GM08714 (cell line): ENCODE data around the gene MEI4.
"Not testable (repeated sequence)": the region's sequence is repeated elsewhere in the genome, so short reads cannot be mapped to it uniquely, and the experiment has no call there.

Experiments
- H3K4me3 ChIP-seq: fragments of 200-500 bp; sonication (Bioruptor generic); 2 replicates; pipeline ENCODE4 v1.5.1; 2014; ENCODE audit warnings: mild to moderate bottlenecking, low read length, inconsistent platforms
- ZNF274 ChIP-seq: IDR thresholded peaks from 2 replicates; pipeline ENCODE4 v1.6.1; 2012; ENCODE audit warnings: mild to moderate bottlenecking, low read depth, low read length

Gene MEI4

DNA sequence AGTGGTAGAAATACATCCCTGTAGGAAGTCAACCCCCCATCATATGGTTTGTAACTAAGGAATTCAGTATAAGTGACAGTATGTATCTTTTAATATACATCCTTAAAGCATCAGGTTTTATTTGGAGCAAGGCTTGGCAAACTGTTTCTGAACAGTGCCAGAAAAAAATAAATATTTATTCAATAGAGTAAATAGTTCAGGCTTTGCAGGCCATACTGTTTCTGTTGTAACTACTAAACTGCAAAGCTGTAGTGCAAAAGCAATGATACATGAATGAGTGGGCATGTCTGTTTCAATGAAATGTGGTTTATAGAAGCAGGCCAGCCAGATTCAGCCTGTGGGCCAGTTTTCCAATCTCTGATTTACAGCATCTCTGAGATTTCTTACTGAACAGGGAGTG is 977 bp downstream of the MEI4 start:
- H3K4me3 ChIP-seq = no peak overlapping the region
- no peak for TF ChIP-seq ZNF274

DNA sequence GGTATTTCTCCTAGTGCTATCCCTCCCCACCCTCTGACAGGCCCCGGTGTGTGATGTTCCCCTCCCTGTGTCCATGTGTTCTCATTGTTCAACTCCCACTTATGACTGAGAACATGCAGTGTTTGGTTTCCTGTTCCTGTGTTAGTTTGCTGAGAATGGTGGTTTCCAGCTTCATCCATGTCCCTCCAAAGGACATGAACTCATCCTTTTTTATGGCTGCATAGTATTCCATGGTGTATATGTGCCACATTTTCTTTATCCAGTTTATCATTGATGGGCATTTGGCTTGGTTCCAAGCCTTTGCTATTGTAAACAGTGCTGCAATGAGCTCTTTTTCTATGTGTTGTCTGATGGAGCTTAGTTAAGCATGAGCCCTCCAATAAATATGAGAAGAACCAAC is 2.2 kb downstream of the MEI4 start:
- H3K4me3 ChIP-seq = not testable (repeated sequence)

- no peak for TF ChIP-seq ZNF274
- no peak overlapping the region for H3K4me3 ChIP-seq
Measured at GRCh38 chr6:77656999-77657764, 4.3 kb downstream of the MEI4 start.

GRCh38 chr6:77666340-77666739 is 13.5 kb downstream of the MEI4 start:
- no peak overlapping the region for H3K4me3 ChIP-seq
- TF ChIP-seq ZNF274 = no peak

- no peak overlapping the region for H3K4me3 ChIP-seq
- no peak for TF ChIP-seq ZNF274
Measured at GRCh38 chr6:77666846-77667245, 14.0 kb downstream of the MEI4 start.

DNA sequence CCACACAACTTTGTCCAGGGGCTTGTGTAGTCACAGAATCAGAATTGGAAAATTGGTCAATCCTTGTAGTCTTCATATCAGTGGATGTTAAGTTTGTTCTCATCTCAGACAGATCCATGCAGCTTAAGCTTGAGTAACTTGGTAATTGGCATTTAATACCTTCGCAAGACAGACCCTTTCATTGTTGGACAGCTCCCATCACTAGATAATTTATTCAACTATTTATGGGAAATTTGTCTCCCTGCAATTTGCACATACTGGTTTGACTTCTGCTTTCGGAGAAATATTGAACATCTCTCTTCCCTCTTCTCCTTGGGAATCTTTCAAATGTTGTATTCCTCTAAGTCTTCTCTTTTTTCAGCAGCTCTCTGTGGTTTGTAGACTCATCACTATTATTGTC is 17.1 kb downstream of the MEI4 start:
- no peak for TF ChIP-seq ZNF274
- no peak overlapping the region for H3K4me3 ChIP-seq

GRCh38 chr6:77674211-77674610 is 21.4 kb downstream of the MEI4 start:
- no peak overlapping the region for H3K4me3 ChIP-seq
- TF ChIP-seq ZNF274 = no peak

- TF ChIP-seq ZNF274 = no peak
- H3K4me3 ChIP-seq = no peak overlapping the region
Measured at GRCh38 chr6:77678048-77678447, 25.2 kb downstream of the MEI4 start.

GRCh38 chr6:77683515-77683914 is 30.7 kb downstream of the MEI4 start:
- H3K4me3 ChIP-seq = no peak overlapping the region
- TF ChIP-seq ZNF274 = no peak

- H3K4me3 ChIP-seq = no peak overlapping the region
- no peak for TF ChIP-seq ZNF274
Measured at GRCh38 chr6:77686931-77687330, 34.1 kb downstream of the MEI4 start.

DNA sequence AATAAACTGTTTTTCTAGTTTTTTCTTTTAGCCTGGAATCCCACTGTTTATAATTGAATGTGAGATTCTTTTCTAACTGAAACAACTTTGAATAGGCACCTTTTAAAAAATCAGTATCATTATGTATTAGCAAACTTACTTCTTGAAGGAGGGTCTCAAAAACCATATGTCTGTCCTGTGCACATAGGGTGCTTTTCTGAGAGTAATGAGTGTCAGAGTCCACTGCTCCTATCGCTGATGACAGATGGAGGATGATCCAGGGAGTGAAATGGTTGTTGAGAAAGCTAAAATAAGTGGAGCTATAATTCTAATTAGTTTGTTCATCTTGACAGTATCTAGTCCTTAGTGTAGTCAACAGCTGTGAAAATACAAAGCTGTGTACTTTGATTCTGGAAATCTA is 35.8 kb downstream of the MEI4 start:
- no peak overlapping the region for H3K4me3 ChIP-seq
- no peak for TF ChIP-seq ZNF274

DNA sequence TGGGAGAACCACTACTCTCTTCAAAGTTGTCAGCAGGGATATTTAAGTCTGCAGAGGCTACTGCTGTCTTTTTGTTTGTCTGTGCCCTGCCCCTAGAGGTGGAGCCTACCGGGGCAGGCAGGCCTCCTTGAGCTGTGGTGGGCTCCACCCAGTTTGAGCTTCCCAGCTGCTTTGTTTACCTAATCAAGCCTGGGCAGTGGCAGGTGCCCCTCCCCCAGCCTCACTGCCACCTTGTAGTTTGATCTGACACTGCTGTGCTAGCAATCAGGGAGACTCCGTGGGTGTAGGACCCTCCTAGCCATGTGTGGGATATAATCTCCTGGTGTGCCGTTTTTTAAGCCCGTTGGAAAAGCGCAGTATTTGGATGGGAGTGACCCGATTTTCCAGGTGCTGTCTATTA is 47.3 kb downstream of the MEI4 start:
- H3K4me3 ChIP-seq = not testable (repeated sequence)

DNA sequence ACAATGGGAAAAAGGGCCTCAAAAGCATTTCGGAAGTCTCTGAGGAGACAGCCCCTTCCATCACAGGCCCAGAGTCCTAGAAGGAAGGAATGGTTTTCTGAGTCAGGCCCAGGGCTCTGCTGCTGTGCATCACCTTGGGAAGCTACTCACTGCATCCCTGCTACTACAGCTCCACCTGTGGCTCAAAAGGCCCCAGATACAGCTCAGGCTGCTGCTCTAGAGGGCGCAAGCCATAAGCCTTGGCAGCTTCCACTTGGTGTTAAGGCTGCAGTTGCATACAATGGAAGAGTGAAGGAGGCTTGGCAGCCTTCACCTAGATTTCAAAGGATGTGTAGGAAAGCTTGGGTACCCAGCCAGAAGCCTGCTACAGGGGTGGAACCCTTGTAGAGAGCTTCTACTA is 54.8 kb downstream of the MEI4 start:
- no peak for TF ChIP-seq ZNF274
- H3K4me3 ChIP-seq = no peak overlapping the region

- no peak for TF ChIP-seq ZNF274
Measured at GRCh38 chr6:77715588-77715987, 62.7 kb downstream of the MEI4 start.

GRCh38 chr6:77716311-77716710 is 63.5 kb downstream of the MEI4 start:
- H3K4me3 ChIP-seq = no peak overlapping the region
- no peak for TF ChIP-seq ZNF274

More at GRCh38 chr6:77715588-77715987, 62.7 kb downstream of the MEI4 start:
- H3K4me3 ChIP-seq = no peak overlapping the region

GRCh38 chr6:77736010-77736409 is 83.2 kb downstream of the MEI4 start:
- not testable (repeated sequence) for H3K4me3 ChIP-seq
